K562 (cell line): ENCODE results near the gene GPS2.

ENCODE experiments used
- KLF10 ChIP-seq: fragments of 250-450 bp; sonication (Bioruptor Pico); IDR thresholded peaks from 2 replicates; pipeline ENCODE4 v1.6.1; 2021; ENCODE audit warnings: matching md5 sums
- TBP ChIP-seq: optimal IDR thresholded peaks from 2 replicates; pipeline ENCODE3; 2011; ENCODE audit warnings: low read depth, low read length, improper control_type of control experiment

- TF ChIP-seq KLF10 (CRISPR knock-in tag) = no peak
- TF ChIP-seq TBP = no peak
Observed at GRCh38 chr17:7317161-7317803, 2.1 kb upstream of the GPS2 start.
